Measurements from ENCODE around the gene MRM2.
A peak's percentile ranks its signal among the peaks of the same experiment; 100 is the strongest.

Gene MRM2

DNA sequence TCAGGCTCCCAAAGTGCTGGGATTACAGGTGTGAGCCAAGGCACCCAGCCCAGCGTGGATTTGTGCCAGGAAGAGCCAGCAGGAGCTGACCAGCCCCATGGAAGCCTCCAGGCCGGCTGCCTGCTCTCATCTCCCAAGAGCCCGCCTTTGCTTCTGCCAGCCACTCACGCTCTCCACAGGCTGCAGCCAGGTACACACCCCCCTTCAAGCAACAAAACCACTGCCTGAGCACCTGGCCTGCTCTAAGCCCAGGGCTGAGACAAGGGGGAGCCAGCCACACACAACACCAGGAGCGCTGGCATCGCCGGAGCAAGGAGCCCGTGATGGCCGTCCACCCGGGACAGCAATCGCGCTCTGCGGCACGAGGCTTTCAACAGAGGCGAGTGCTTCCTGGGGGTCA lies 43.8 kb downstream of the MRM2 start:
- TF ChIP-seq, protein P1, sequence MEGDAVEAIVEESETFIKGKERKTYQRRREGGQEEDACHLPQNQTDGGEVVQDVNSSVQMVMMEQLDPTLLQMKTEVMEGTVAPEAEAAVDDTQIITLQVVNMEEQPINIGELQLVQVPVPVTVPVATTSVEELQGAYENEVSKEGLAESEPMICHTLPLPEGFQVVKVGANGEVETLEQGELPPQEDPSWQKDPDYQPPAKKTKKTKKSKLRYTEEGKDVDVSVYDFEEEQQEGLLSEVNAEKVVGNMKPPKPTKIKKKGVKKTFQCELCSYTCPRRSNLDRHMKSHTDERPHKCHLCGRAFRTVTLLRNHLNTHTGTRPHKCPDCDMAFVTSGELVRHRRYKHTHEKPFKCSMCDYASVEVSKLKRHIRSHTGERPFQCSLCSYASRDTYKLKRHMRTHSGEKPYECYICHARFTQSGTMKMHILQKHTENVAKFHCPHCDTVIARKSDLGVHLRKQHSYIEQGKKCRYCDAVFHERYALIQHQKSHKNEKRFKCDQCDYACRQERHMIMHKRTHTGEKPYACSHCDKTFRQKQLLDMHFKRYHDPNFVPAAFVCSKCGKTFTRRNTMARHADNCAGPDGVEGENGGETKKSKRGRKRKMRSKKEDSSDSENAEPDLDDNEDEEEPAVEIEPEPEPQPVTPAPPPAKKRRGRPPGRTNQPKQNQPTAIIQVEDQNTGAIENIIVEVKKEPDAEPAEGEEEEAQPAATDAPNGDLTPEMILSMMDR (conservative IDR thresholded peaks at IDR 0.05) = no peak
- peak overlapping the region; percentile 88; the same call in 1 of the 2 replicates for H3K27ac ChIP-seq

DNA sequence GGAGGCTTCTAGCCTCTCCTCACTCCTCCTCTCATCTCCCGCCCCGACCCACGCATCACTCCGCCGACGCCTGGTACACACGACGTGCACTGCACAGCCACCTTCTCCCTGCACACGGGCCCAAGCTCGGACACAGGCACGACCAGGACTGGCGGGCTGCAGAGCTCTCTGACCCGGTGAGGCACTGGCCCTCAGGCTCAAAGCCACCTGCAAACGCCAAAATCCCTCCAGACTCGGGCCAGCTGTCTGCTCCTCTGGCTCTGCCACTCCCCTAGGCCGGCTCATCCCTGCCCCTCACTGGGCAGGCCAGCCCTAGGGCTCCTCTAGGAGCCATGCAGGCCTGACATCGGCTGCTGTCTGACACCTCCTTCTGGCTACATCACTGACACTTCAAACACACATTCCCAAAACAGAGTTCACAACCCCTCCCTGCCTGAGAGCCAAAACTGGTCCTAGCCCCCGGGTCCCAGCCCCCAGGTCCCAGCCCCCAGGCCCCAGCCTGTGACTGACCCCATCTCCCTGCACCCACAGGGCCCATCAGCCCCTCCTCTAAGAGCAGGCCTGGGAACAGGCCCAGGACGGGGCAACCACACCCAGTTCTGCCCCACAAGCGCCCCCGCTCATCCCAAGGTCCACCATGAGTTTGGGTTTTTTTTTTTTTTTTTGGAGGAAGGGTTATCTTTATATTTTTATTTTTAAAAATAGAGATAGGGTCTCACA lies 44.4 kb downstream of the MRM2 start:
- TF ChIP-seq, protein P1 (conservative IDR thresholded peaks at IDR 0.05) = no peak
- peak overlapping the region; percentile 88 for H3K27ac ChIP-seq

DNA sequence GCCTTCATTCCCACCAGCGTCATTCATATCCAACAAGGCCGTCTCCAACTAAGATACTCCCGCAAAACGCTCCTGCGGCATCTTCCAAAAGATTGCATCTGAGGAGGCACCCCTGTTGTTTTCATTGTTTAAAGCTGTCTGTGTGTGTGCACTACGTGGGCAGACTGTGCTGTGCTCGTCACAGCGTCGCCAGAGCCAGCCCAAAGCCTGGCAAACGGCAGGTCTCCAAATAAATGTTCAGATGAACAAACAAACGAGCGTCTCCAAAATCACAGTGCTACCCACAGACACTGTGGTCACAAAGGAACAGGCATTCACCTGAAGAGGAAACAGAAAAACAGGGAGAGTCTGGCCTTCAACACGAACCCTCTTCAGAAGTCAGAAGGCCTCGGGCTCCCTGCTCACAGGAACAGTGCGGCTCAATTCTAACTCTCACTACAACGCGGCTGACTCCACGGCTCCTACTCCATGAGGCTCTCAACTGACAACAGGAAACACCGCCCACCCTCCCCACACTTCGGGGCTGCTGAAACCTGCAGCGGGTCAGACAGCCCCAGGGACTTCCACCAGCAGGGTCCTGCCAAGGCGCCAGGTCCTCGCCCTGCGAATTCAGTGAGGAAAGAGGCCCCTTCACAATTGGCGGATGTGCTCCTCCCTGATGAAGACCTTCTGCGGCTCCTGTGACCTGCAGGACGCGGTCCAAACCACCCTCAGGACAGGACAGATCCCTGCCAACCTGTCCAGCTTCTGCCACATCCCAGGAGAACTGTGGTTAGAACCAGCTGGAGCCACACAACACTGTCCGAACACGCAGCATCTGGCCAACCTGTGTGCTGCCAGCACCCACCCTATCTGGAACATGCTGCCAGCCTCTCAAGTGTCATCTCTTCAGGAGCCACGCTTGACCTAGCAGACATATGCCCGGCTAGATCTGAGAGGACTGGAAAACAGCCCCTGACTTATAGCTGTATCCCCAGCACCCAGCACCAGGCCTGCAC lies 45.3 kb downstream of the MRM2 start:
- TF ChIP-seq, protein P1 (conservative IDR thresholded peaks at IDR 0.05) = no peak
- peak overlapping the region; percentile 88 for H3K27ac ChIP-seq

DNA sequence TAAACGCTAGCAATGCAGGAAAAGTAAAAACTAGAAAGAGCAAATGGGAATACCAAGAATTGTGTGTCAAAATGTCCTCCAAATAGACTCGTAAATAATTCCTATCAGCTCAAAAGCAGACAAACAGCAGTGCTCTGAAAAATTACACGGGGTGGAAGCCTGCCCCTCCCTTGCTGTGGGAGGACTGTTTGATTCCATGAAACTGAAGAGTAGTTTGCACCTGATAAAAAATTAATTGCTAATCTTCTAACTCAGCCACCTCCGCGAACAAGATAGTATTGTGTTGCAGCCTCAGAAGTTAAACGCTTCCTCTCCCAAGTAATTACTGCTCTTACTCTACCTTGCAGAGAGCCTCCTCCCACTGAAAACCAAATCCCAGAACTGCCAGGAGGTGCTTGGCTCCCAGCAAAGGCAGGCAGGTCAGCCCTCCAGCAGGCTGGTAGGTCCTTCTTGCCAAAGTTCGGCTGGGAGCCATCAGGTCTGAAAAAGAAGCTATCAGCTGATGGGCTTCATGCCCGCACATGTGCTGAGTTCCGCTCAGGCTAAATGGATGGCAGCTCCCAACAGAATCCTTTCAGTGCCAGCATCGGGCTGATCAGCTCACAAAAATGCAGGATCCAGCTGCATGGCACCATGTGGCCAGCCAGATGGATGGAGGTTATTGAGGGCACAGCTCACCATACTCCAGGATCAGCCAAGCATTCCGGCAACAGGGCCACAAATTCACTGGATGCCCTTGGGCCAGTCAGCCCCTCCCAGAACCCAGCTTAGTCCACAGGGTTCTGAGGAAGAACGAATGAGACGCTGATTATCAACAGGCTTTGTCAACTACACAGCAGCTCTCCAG lies 46.4 kb downstream of the MRM2 start:
- H3K27ac ChIP-seq = peak overlapping the region; percentile 88
- TF ChIP-seq, protein P1 (conservative IDR thresholded peaks at IDR 0.05) = no peak

DNA sequence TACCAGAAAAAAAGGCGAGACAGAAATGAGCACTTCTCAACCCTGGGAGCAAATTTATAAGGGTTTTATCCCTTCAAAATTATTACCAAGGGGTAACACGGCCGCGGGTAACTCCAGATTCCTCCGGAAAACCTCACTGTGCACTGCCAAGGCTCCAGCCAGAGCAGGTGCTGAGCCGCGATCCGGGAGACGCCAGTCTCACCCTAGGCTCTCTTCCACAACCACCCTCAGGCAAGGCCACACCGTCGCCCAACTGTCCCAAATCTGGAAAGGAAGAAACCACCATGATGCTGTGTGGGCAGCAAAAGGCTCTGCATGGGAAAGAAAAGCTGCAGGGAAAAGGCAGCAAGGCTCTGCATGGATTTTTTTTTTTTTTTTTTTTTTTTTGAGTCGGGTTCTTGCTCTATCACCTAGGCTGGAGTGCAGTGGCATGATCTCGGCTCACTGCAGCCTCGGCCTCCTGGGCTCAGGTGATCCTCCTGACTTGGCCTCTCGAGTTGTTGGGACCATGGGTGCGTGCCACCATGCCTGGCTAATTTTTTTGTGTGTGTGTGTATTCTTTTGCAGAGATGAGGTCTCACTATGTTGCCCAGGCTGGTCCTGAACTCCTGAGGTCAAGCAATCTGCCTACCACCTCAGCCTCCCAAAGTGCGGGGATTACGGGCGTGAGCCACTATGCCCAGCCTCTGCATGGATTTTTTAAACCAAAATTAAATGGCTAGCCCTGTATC lies 48.3 kb downstream of the MRM2 start:
- H3K27ac ChIP-seq = peak overlapping the region; percentile 88
- TF ChIP-seq, protein P1 (conservative IDR thresholded peaks at IDR 0.05) = no peak

DNA sequence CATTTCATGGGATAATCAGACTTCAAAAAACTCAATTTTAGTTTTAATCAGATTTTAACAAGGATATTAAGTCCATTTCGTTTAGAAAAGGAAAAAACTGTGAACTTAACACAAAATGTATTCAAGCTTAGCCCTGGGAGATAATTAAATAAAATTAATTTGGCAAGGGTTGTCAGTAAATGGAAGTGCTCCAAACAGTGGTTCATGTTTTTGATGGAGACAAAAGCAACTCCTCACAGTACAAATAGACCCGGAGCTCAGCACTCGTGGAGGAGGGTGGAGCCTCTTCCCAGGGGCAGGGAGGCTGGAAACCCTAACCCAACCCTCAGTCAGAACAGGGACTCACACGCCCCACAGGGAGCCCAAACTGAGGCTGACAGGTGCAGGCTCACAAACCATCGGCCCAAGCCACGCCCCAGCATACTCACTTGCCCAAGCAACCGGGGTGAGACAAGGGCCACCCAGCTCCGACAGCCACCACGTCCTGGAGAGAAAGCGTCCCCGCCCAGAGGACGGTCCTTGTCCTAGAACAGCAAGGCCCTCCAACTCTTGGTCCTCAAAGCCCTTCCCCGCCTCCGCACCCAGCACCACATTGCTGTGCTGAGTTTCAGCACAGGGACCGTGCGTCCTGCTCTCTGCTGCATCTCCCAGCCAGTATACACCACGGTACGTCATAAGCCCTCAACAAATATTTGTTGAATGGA lies 49.0 kb downstream of the MRM2 start:
- TF ChIP-seq, protein P1 (conservative IDR thresholded peaks at IDR 0.05) = no peak
- H3K27ac ChIP-seq = peak overlapping the region; percentile 88
